ENCODE results near the gene SMARCB1.
A peak's percentile ranks its signal among the peaks of the same experiment; 100 is the strongest.

The SMARCB1 gene

DNA sequence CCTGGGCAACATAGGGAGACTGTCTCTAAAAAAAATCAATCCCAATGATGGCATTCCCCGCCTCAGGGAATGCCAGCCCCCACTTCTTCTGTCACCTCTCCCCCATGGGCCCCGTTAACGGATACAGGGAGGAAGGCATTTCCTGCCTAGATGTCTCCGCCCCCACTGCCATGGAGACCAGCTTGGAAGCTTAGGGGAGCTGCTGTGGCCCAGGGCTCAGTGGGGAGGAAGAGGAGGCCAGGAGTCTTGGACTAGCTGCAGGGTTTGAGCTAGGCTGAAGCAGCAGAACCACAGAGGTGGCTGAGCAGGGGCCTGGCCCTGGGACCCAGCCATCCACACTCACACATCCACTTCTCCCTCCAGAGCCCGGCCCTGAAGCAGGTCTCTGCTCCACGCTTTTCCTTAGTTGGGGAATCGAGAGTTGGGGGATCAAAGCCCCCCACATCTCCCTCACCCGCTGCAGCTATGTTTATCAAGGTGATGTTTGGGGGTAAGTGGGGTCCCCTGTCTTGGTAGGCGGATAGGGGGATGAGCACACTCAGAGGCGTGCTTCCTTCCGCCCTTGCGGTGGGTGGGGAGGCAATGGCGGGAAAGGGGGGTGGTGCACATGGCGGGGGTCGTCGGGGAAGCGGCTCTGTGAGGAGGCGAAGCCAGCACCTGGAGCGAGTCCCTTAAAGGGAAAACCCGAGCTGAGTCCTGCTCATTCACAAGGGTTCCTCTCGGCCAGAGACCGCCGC is 23.8 kb upstream of the SMARCB1 start, which contains the start of gene C22orf15:
Gene C22orf15 (plus strand): TSS at position 149 of the 737 bp plus-strand sequence. CDS start 317 bp downstream, at position 466.
- DNase-seq, result no peak

DNA sequence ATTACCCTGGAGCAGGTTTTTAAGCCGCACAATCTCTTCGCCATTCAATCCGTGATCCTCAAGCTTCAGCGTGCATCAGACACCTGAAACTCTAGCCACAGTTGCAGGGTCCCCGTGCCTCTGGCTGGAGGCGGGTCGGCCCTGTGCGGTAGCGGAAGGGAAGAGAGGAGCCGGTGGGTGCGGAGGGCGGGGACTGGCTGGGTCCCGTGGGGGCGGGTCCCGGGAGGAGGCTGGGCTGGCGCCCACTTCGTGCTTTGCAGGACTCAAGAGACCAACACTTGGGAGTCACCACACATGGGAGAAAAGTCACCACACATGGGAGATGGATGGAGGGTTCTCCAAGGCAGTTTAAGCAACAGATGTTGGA is 23.2 kb upstream of the SMARCB1 start:
- no peak for DNase-seq

- no peak for DNase-seq
Observed at GRCh38 chr22:23763954-23764353, 22.8 kb upstream of the SMARCB1 start.

DNA sequence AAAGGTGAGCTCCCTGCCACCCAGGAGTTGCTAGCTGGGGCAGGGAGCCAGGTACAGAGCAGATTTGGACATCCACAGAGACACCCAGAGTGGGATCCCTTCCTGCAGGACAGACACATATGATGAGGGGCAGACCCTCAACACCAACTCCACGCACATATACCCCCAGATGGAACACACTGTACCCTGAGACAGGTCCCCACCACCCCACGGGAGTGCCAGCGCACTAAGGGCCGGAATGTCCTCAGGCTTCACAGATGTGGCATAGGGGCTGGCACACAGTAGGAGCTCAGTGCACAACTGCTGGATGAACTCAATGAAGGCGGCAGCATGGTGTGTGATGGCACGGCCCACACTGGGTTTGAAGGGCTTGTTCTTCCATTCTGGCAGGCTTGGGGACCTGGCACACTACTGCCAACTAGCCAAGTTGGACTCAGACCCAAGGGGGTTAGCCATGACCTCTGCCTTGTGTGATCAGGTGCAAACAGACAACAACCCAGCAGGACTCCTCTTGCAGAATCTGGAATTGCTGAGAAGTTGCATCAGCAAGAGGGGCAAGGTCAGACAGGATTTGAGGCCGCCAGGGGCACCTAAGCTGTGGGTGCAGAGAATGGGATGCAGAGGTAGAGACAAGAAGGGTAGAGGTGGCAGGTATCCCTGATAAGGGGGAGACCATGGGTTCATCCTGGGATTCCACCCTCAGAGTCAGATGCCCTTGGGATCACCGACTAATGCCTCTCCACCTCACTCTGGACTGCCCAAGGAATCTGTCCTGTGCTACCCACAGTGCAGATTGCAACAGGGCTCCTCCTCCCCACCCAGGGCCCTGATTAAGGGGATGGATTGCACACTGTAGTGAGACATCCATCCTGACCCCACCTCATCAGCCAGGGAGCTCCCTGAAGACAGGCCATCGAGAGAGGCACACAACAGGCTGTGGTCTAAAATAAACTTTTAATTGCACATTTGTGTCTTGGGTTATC is 21.6 kb upstream of the SMARCB1 start:
- no peak for DNase-seq

DNA sequence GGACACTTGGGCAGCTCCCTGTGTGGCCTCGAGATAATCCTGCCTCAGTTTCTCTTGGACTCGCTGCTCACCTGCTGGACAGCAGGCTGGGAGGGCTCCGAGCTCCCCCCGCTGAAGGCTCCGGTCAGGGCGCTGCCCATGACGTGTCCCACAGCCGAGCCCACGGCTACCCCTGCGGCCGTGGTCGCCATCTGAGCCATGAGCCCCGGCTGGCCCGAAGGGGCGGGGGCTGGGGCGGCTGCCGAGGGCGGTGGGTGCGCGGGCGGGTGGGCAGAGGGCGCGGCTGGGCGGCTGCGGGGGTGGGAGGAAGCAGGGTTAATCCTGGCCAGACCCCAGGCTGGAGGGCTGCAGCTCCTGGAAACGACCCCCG is 19.5 kb upstream of the SMARCB1 start:
- no peak for DNase-seq

- DNase-seq, result peak; percentile 64
Observed at GRCh38 chr22:23767673-23768548, 18.9 kb upstream of the SMARCB1 start, which contains the start of gene CHCHD10. CHCHD10 (minus strand) TSS chr22:23767972; CDS start chr22:23767874, 98 bp downstream.

GRCh38 chr22:23769321-23769965 is 17.3 kb upstream of the SMARCB1 start:
- no peak for DNase-seq

DNA sequence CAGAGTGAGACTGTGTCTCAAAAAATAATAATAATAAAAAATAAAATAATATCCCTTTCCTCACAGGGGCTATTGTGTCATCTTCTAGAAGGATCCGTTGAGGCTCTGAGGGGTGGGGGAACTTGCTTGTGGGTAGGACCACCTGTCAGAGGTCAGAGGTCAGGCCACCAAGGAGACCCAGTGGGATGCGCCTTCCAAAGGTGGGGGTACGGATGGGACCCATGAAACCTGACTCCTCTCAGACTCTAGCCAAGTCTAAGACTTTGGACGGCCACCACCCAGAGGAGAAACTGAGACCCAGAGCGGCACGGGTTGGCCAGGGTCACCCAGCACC is 14.5 kb upstream of the SMARCB1 start:
- no peak for DNase-seq

DNA sequence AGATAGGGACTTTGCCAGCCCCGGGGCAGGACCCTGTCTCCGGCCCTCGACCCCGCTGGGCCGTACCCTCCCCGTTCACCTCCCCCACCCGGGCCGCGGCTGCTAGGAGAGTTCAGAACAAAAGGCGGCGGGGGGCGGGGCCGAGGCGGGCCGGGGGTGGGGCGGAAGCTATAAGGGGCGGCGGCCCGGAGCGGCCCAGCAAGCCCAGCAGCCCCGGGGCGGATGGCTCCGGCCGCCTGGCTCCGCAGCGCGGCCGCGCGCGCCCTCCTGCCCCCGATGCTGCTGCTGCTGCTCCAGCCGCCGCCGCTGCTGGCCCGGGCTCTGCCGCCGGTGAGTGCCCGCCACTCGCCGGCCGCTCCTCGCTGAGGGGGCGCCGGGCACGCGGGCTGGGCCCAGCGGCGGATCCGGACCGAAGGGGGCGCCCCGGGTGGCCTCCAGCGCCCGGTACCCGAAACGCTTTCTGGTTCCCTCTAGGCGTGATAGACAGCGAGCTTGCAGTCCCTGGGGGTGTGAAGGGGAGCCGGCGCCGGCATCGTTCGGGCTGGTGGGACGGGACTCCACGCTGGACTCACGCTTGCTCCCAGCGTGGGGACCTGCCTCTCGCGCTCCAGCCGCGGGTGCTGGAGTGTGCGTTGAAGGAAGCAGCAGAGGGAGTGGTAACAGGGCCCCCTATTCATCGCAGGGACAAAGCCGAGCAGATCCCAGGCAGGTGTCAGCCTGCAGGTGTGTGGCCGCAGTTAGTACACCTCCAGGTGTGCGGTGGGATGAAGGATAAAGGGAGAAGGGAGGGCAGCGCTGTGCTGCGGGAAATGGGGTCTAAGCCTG is 13.9 kb upstream of the SMARCB1 start, which contains the start of gene MMP11:
Gene MMP11 (plus strand): TSS at position 201 of the 825 bp plus-strand sequence. CDS start 22 bp downstream, at position 223.
- peak; percentile 47 for DNase-seq

GRCh38 chr22:23773483-23774113 is 13.2 kb upstream of the SMARCB1 start:
- DNase-seq, result no peak

GRCh38 chr22:23774114-23774921 is 12.4 kb upstream of the SMARCB1 start:
- no peak for DNase-seq

DNA sequence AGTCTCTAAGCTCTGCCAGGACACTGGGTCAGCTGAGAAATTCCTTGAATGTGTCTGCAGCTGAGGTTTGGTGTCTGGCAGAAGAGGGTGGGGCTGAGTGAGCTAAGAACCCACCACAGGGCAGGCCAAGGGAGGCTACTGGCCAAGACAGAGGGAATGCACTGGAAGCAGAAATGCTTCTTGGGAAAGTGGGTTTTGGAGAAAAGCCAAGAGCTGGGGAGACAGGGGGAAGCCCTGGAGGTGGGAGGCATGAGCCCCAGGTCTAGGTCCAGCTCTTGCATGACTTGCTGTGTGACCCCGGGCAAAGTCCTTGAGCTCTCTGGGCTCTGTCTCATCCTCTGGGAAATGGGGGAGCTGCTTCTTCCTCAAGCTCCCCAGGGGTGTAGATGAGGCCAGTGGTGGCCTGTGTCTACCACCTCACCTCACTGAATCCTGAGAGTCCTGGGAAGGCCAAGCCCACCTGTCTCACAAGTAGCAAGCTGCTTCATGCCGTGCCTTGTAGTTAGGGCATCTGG is 11.8 kb upstream of the SMARCB1 start:
- no peak for DNase-seq

- DNase-seq, result no peak
Observed at GRCh38 chr22:23775779-23776375, 10.9 kb upstream of the SMARCB1 start.

GRCh38 chr22:23777776-23778576 is 8.8 kb upstream of the SMARCB1 start:
- no peak for DNase-seq

- no peak for DNase-seq
Observed at GRCh38 chr22:23778577-23778900, 8.2 kb upstream of the SMARCB1 start.

DNA sequence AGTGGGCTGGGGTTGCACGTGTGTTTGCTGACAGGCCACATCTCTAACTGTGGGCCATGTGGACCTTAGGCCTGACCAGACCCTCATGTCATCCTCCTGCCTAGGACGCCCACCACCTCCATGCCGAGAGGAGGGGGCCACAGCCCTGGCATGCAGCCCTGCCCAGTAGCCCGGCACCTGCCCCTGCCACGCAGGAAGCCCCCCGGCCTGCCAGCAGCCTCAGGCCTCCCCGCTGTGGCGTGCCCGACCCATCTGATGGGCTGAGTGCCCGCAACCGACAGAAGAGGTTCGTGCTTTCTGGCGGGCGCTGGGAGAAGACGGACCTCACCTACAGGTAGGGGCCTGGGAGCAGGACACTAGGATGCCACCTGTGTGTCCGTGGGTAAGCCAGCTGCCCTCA is 7.7 kb upstream of the SMARCB1 start:
- no peak for DNase-seq

DNA sequence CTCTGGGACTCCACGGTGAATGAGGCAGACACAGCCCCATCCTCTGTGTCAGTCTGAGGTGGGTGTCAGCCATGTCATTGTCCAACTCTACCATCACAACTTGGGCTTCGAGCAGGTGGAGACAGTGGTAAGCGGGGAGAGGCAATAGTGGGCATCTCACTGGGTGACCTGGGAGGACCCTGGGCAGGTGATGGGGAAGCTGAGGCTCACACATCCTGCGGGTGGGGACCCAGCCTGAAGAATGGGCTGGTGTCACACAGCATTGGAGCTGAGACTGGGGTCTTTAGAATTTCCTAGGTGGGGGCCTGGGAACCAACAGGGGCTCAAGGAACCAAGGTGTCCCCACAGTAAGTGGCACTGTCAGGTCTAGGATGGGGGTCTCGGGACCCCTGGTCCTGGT is 7.0 kb upstream of the SMARCB1 start:
- no peak for DNase-seq

DNA sequence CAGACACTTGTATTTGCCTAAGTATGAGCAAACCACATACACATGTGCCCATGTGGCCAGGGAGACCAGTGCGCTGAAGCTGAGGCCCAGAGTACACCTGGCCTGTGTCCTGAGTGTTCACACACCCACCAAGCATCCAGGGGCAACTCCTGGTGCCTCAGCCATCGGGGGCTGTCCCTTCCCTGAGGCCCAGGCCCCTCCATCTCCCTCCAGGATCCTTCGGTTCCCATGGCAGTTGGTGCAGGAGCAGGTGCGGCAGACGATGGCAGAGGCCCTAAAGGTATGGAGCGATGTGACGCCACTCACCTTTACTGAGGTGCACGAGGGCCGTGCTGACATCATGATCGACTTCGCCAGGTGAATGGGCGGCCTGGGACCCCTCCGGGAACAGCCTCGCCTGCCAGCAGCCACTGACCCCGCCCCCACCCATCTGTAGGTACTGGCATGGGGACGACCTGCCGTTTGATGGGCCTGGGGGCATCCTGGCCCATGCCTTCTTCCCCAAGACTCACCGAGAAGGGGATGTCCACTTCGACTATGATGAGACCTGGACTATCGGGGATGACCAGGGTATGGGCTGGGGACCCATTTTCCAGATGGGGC is 6.5 kb upstream of the SMARCB1 start:
- no peak for DNase-seq

All from NCI-H1105 (cell line).